K562 (cell line): ENCODE data around the gene COASY. TPM values are rescaled to one million over a fixed set of nuclear protein-coding genes. Genes with fewer than 3 reads are reported as not detected.

Source experiments
- ATAC-seq: fragments of 200-7000 bp; cut with Tn5 transposase; 3 replicates; pipeline ENCODE4 v1.9.1; 2020; ENCODE audit warnings: moderate library complexity
- BruUV-seq: library from RNA; stranded (reverse); fragments of 400-500 nt; replicated peaks from 2 replicates; lab custom pipeline; 2021; lab: Mats Ljungman, UMichigan
- CTCF ChIA-PET: fragments of 300-600 bp; formaldehyde crosslinking; extraction: SDS; loops from one replicate; lab custom pipeline; 2021; ENCODE audit warnings: low intra/inter-chr PET ratio; lab: Yijun Ruan, JAX
- POLR2A ChIA-PET: fragments of 300-600, 350-650 bp; sonication (Branson Sonifier 250); formaldehyde crosslinking; extraction: SDS; loops from one replicate; lab custom pipeline; 2021; ENCODE audit warnings: antibody characterized with exemption, inconsistent platforms; lab: Yijun Ruan, JAX
- DNase-seq, 4 experiments: peaks; one replicate each; pipeline versions ENCODE4 v3.0.0 to v3.0.0-alpha.2; 2011 to 2018; ENCODE audit warnings: low spot score in 3 of 4, mixed read lengths in 3 of 4; ENCODE audit errors: extremely low read depth in 1 of 4
- FAIRE-seq: peaks from 2 replicates; lab custom pipeline; 2011; peaks lifted over from hg19 to GRCh38; lab: Jason Lieb, UNC
- H2AFZ ChIP-seq: 2 replicates; pipeline ENCODE4 v1.6.0; 2011; ENCODE audit warnings: low read depth, low read length, control low read depth, inconsistent platforms
- H3K27ac ChIP-seq: fragments of 200-600 bp; 3 replicates; pipeline ENCODE4 v1.8.0; 2011; ENCODE audit warnings: low read depth, mild to moderate bottlenecking, control low read depth, inconsistent platforms, low read length, moderate library complexity, mixed read lengths; ENCODE audit errors: extremely low read depth
- H3K27me3 ChIP-seq, 2 experiments: fragments of 300-600 bp in 1 of 2; 2 replicates in 1 of 2; 3 replicates in 1 of 2; pipeline versions ENCODE4 v1.6.0 to v1.8.0; 2011; ENCODE audit warnings: inconsistent platforms in 2 of 2, low read length in 2 of 2, mild to moderate bottlenecking in 1 of 2, mixed read lengths in 1 of 2, moderate library complexity in 1 of 2; ENCODE audit not compliant: control insufficient read depth in 2 of 2, insufficient read depth in 2 of 2
- H3K36me3 ChIP-seq: fragments of 300-600 bp; 3 replicates; pipeline ENCODE4 v1.8.0; 2011; ENCODE audit warnings: mild to moderate bottlenecking, low read length, inconsistent platforms; ENCODE audit not compliant: control insufficient read depth, insufficient read depth
- H3K4me1 ChIP-seq, 2 experiments: fragments of 200-600 bp in 1 of 2; replicated peaks in 1 of 2; 2 replicates in 1 of 2; 3 replicates in 1 of 2; pipeline versions ENCODE4 v1.5.1 to v1.8.0; 2011; ENCODE audit warnings: inconsistent platforms in 2 of 2, low read length in 2 of 2, mild to moderate bottlenecking in 1 of 2, mixed read lengths in 1 of 2, moderate library complexity in 1 of 2; ENCODE audit not compliant: control insufficient read depth in 2 of 2, insufficient read depth in 2 of 2
- H3K4me2 ChIP-seq: 2 replicates; pipeline ENCODE4 v1.6.1; 2011; ENCODE audit warnings: low read length, control low read depth, inconsistent platforms, mixed read lengths; ENCODE audit not compliant: insufficient read depth
- H3K4me3 ChIP-seq: fragments of 200-600 bp; sonication (generic), shearing (Covaris generic); 2 replicates; pipeline ENCODE4 v1.5.1; 2016; ENCODE audit warnings: control low read depth, inconsistent platforms
- H3K79me2 ChIP-seq: fragments of 200-600 bp; 3 replicates; pipeline ENCODE4 v1.8.0; 2011; ENCODE audit warnings: low read length, inconsistent platforms; ENCODE audit not compliant: control insufficient read depth, insufficient read depth
- H3K9ac ChIP-seq, 2 experiments: 2 replicates each; pipeline versions ENCODE4 v1.6.0 to v1.6.1; 2011; ENCODE audit warnings: low read depth in 2 of 2, low read length in 2 of 2, control low read depth in 1 of 2, inconsistent platforms in 1 of 2, mild to moderate bottlenecking in 1 of 2, mixed read lengths in 1 of 2; ENCODE audit not compliant: insufficient read depth in 1 of 2
- H3K9me1 ChIP-seq: one replicate; pipeline ENCODE4 v1.6.0; 2011; ENCODE audit warnings: inconsistent platforms, mild to moderate bottlenecking, low read length, moderate library complexity; ENCODE audit not compliant: control insufficient read depth, insufficient read depth
- H3K9me3 ChIP-seq: replicated peaks from 2 replicates; pipeline ENCODE4 v1.5.1; 2011; ENCODE audit warnings: low read depth, low read length, inconsistent platforms; ENCODE audit not compliant: control insufficient read depth, insufficient read depth
- H4K20me1 ChIP-seq: replicated peaks from 2 replicates; pipeline ENCODE4 v1.6.1; 2011; ENCODE audit warnings: low read length, inconsistent platforms, mixed read lengths; ENCODE audit not compliant: control insufficient read depth, insufficient read depth
- CHCHD3 ChIP-seq: fragments of 250-450 bp; sonication (Bioruptor Pico); IDR thresholded peaks from 2 replicates; pipeline ENCODE4 v2.1.2; 2022; ENCODE audit warnings: mild to moderate bottlenecking
- CXXC5 ChIP-seq: fragments of 250-450 bp; sonication (Bioruptor Pico); IDR thresholded peaks from 2 replicates; pipeline ENCODE4 v1.8.0; 2022; ENCODE audit warnings: inconsistent platforms, mild to moderate bottlenecking, moderate library complexity
- E2F3 ChIP-seq: fragments of 250-450 bp; sonication (Bioruptor Pico); IDR thresholded peaks from 2 replicates; pipeline ENCODE4 v1.4.0; 2020; ENCODE audit warnings: mild to moderate bottlenecking
- EP300 ChIP-seq: IDR thresholded peaks from 2 replicates; pipeline ENCODE4 v1.6.1; 2012; ENCODE audit warnings: low read length, improper control_type of control experiment
- MAFG ChIP-seq: fragments of 450-650 bp; conservative IDR thresholded peaks from 2 replicates; pipeline ENCODE4 v1.6.1; 2016; ENCODE audit warnings: missing genetic modification characterization, missing compliant biosample characterization
- POLR2AphosphoS5 ChIP-seq: IDR thresholded peaks from 2 replicates; pipeline ENCODE4 v1.6.1; 2011; ENCODE audit warnings: mild to moderate bottlenecking, low read depth, low read length, moderate library complexity; ENCODE audit not compliant: control insufficient read depth, insufficient read depth
- SMAD2 ChIP-seq: fragments of 150-350 bp; IDR thresholded peaks from 2 replicates; pipeline ENCODE4 v1.6.1; 2014; ENCODE audit warnings: low read depth, mild to moderate bottlenecking, low read length
- SMC3 ChIP-seq: conservative IDR thresholded peaks from 2 replicates; pipeline ENCODE4 v1.6.1; 2011; ENCODE audit warnings: low read depth, low read length, improper control_type of control experiment; ENCODE audit not compliant: insufficient read depth
- ZBTB17 ChIP-seq: fragments of 450-650 bp; formaldehyde crosslinking; IDR thresholded peaks from 2 replicates; pipeline ENCODE4 v1.4.0; 2020; ENCODE audit warnings: mild to moderate bottlenecking
- WGBS: fragments of 100-300 bp; shearing (Covaris generic); methylation state at CpG from one replicate; pipeline ENCODE4 v1.1.6; 2016; ENCODE audit warnings: low coverage, mixed read lengths; ENCODE audit not compliant: insufficient coverage; ENCODE audit errors: missing lambda C conversion rate; 5-methylcytosine and 5-hydroxymethylcytosine counted together
- in situ Hi-C: fragments of 300-500 bp; cut with MboI; formaldehyde crosslinking; loops from 4 replicates; pipeline ENCODE4 v1.15.0; 2018; ENCODE audit warnings: inconsistent platforms, mixed read lengths
- intact Hi-C: fragments of 100-400 bp; cut with micrococcal nuclease; formaldehyde crosslinking; loops from 2 replicates; pipeline ENCODE4 v1.14.2; 2022
- polyA plus RNA-seq, 8 experiments: library from polyadenylated mRNA; depleted of rRNA in 4 of 8; stranded (reverse) in 5 of 8; unstranded in 3 of 8; fragments of >200 nt; fragmentation: Nextera tagmentation in 2 of 8; fragmentation: Illumina TruSeq in 1 of 8; extraction: Ambion mirVana in 2 of 8; extraction: Trizol in 1 of 8; gene quantifications; 2 replicates each; pipeline versions ENCODE4 v1.2.1 to v1.2.3, GENCODE V29; 2011 to 2014; ENCODE audit warnings: inconsistent platforms in 1 of 8, missing spikeins in 1 of 8
- total RNA-seq, 7 experiments: library from RNA; depleted of rRNA in 6 of 7; stranded (reverse); fragments of >200 nt in 6 of 7; fragmentation: Illumina TruSeq in 2 of 7; extraction: Trizol in 2 of 7; gene quantifications; 2 replicates each; pipeline versions ENCODE4 v1.2.1 to v1.2.3, GENCODE V29; 2011 to 2021; ENCODE audit warnings: low replicate concordance in 1 of 7
- TF ChIP-seq, protein P1 (sequence below): fragments of 450-650 bp; formaldehyde crosslinking; IDR thresholded peaks from 2 replicates; pipeline ENCODE4 v1.4.0; 2022; ENCODE audit warnings: missing genetic modification characterization
- TF ChIP-seq, protein P2 (sequence below), 3 experiments: IDR thresholded peaks in 2 of 3; conservative IDR thresholded peaks in 1 of 3; 2 replicates each; pipeline ENCODE4 v1.5.1; 2011 to 2012; ENCODE audit warnings: low read length in 3 of 3, mild to moderate bottlenecking in 3 of 3, control low read depth in 2 of 3, improper control_type of control experiment in 1 of 3, inconsistent platforms in 1 of 3, low read depth in 1 of 3, mixed read lengths in 1 of 3, moderate library complexity in 1 of 3; ENCODE audit not compliant: insufficient read depth in 2 of 3
- TF ChIP-seq, protein P3 (sequence below): sonication (generic); formaldehyde crosslinking; IDR thresholded peaks from 2 replicates; pipeline ENCODE4 v1.8.0; 2022; ENCODE audit warnings: mild to moderate bottlenecking, low read depth, missing genetic modification reagents
- TF ChIP-seq, protein P4 (sequence below): fragments of 450-650 bp; conservative IDR thresholded peaks from 2 replicates; pipeline ENCODE4 v1.6.1; 2016; ENCODE audit warnings: missing genetic modification characterization, low read depth, mild to moderate bottlenecking, missing compliant biosample characterization, moderate library complexity
- TF ChIP-seq, protein P5 (sequence below): sonication (generic); formaldehyde crosslinking; IDR thresholded peaks from 2 replicates; pipeline ENCODE4 v1.9.0; 2022; ENCODE audit warnings: mild to moderate bottlenecking, missing genetic modification reagents

COASY gene
- total and polyA plus RNA-seq, 9 of the 15 experiments (the other 6 are each of a cell fraction or from before 2014, with no cell fraction given) = 25.4 to 175 (median 62.3) TPM

DNA sequence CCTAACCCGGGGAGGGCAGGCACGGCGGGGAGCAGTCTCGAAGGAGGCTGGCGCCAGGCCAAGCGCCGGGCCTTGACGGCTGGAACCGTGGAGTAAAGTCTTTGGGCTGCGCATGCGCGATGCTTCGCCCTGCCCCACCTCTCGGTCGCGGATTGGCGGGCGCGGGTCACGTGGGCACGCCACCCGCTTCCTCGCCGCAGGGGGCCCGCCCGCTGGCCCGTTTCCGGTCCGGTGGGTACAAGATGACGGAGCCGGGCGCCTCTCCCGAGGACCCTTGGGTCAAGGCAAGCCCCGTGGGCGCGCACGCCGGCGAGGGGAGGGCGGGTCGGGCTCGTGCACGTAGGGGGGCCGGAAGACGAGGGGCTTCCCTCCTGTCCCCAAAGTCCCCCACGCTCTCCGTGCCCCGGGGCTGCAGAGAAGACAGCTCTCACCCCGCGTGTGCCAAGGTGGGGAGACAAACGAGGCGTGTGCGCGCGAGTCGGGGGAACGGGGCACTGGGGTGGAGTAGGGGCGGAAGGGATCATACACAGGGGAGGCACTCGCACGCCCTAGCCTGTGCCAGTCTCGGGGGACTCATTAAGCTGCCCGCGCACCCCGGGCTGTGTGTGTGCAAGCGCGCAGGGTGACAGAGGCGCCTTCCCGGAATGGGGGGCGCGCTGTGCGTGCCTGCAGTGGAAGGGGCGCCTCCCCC, 5.1 kb downstream of the COASY start, which contains the start of gene MLX:
MLX (plus strand) TSS at position 218 of the 691 bp plus-strand sequence; CDS start at position 243, 25 bp downstream.
- Histone ChIP-seq H3K36me3 (peaks cover 80% of the 10 kb centered on the region), H2AFZ (peak within 1 kb of the TSS; percentile 87), H3K9ac (peak within 1 kb of the TSS; percentile 88 to 96), H3K27ac (peak within 1 kb of the TSS; percentile 89), H4K20me1 (no peaks in the 10 kb centered on the region), H3K9me3 (no peaks in the 10 kb centered on the region), H3K4me3 (peak within 1 kb of the TSS; percentile 82), H3K79me2 (peaks cover 75% of the 10 kb centered on the region), H3K4me2 (peak within 1 kb of the TSS; percentile 88), H3K4me1 (peaks cover 32 to 60% of the 10 kb centered on the region in 2 experiments), H3K27me3 (no peaks in the 10 kb centered on the region), H3K9me1 (no peaks in the 10 kb centered on the region)
- peak; percentile 90 for FAIRE-seq
- intact Hi-C loops (no loop called here), in situ Hi-C loops (no loop called here)
- ATAC-seq = peak; percentile 73
- WGBS = under 1% methylated on average over 63 of the region's 72 CpGs
- DNase-seq = peak; percentile 97 to 100 (median 100)
- CTCF ChIA-PET = interaction anchor here (0.6 to 0.7 kb wide), 2 partner anchors 12 to 31 kb away, joined by 3 read pairs; partner anchors contain the start of gene NAGLU
- POLR2A ChIA-PET = interaction anchor here (0.6 to 8.3 kb wide), 6 partner anchors 10 to 362 kb away, joined by 3 to 58 read pairs (median 3); partner anchors contain the start of genes BECN1, PSMC3IP and VPS25
- TSS peak; percentile 24 for BruUV-seq
- no peak for TF ChIP-seq ZBTB17 (CRISPR knock-in tag)
- TF ChIP-seq, protein P1, sequence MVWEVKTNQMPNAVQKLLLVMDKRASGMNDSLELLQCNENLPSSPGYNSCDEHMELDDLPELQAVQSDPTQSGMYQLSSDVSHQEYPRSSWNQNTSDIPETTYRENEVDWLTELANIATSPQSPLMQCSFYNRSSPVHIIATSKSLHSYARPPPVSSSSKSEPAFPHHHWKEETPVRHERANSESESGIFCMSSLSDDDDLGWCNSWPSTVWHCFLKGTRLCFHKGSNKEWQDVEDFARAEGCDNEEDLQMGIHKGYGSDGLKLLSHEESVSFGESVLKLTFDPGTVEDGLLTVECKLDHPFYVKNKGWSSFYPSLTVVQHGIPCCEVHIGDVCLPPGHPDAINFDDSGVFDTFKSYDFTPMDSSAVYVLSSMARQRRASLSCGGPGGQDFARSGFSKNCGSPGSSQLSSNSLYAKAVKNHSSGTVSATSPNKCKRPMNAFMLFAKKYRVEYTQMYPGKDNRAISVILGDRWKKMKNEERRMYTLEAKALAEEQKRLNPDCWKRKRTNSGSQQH = no peak
- TF ChIP-seq, protein P2, sequence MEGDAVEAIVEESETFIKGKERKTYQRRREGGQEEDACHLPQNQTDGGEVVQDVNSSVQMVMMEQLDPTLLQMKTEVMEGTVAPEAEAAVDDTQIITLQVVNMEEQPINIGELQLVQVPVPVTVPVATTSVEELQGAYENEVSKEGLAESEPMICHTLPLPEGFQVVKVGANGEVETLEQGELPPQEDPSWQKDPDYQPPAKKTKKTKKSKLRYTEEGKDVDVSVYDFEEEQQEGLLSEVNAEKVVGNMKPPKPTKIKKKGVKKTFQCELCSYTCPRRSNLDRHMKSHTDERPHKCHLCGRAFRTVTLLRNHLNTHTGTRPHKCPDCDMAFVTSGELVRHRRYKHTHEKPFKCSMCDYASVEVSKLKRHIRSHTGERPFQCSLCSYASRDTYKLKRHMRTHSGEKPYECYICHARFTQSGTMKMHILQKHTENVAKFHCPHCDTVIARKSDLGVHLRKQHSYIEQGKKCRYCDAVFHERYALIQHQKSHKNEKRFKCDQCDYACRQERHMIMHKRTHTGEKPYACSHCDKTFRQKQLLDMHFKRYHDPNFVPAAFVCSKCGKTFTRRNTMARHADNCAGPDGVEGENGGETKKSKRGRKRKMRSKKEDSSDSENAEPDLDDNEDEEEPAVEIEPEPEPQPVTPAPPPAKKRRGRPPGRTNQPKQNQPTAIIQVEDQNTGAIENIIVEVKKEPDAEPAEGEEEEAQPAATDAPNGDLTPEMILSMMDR (IDR thresholded peaks at IDR 0.05 in 2 of 3, conservative IDR thresholded peaks at IDR 0.05 in 1 of 3; ENCODE audit: insufficient read depth in 2 of 3, low read depth in 1 of 3, low read length in 3 of 3) = no peak
- TF ChIP-seq MAFG = no peak
- TF ChIP-seq, protein P3, sequence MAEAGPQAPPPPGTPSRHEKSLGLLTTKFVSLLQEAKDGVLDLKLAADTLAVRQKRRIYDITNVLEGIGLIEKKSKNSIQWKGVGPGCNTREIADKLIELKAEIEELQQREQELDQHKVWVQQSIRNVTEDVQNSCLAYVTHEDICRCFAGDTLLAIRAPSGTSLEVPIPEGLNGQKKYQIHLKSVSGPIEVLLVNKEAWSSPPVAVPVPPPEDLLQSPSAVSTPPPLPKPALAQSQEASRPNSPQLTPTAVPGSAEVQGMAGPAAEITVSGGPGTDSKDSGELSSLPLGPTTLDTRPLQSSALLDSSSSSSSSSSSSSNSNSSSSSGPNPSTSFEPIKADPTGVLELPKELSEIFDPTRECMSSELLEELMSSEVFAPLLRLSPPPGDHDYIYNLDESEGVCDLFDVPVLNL (CRISPR knock-in tag) = no peak
- peak; percentile 74 for TF ChIP-seq CXXC5 (CRISPR knock-in tag)
- no peak for TF ChIP-seq SMC3
- TF ChIP-seq POLR2AphosphoS5 = peak; percentile 73; the same call in 1 of the 2 replicates
- TF ChIP-seq, protein P4, sequence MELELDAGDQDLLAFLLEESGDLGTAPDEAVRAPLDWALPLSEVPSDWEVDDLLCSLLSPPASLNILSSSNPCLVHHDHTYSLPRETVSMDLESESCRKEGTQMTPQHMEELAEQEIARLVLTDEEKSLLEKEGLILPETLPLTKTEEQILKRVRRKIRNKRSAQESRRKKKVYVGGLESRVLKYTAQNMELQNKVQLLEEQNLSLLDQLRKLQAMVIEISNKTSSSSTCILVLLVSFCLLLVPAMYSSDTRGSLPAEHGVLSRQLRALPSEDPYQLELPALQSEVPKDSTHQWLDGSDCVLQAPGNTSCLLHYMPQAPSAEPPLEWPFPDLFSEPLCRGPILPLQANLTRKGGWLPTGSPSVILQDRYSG (tag) = no peak
- TF ChIP-seq CHCHD3 = no peak
- no peak for TF ChIP-seq SMAD2
- TF ChIP-seq, protein P5, sequence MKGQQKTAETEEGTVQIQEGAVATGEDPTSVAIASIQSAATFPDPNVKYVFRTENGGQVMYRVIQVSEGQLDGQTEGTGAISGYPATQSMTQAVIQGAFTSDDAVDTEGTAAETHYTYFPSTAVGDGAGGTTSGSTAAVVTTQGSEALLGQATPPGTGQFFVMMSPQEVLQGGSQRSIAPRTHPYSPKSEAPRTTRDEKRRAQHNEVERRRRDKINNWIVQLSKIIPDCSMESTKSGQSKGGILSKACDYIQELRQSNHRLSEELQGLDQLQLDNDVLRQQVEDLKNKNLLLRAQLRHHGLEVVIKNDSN = peak; percentile 99
- TF ChIP-seq E2F3 (CRISPR knock-in tag) = no peak
- no peak for TF ChIP-seq EP300
